Measurements from ENCODE around the gene GPR152. TPM values are rescaled to one million over a fixed set of nuclear protein-coding genes. Genes with fewer than 3 reads are reported as not detected.

The GPR152 gene
- total RNA-seq, 1 donor from 2014 or later = not detected

GRCh38 chr11:67437082-67437808, 15.3 kb downstream of the GPR152 start, which contains the start of gene PTPRCAP:
PTPRCAP (minus strand) TSS chr11:67437682; CDS start chr11:67437619, 63 bp downstream.
- TF ChIP-seq CTCF (conservative IDR thresholded peaks at IDR 0.05) = no peak
- Mint-ChIP-seq H3K4me3 (no peak within 1 kb of the TSS), H3K9me3 (no peaks in the 10 kb centered on the region), H3K4me1 (ENCODE audit: unreplicated experiment) (peaks cover 2% of the 10 kb centered on the region), H3K36me3 (no peaks in the 10 kb centered on the region), H3K27me3 (no peaks in the 10 kb centered on the region), H3K27ac (no peak within 1 kb of the TSS)
- no peak for DNase-seq (ENCODE audit: extremely low spot score, unreplicated experiment)

DNA sequence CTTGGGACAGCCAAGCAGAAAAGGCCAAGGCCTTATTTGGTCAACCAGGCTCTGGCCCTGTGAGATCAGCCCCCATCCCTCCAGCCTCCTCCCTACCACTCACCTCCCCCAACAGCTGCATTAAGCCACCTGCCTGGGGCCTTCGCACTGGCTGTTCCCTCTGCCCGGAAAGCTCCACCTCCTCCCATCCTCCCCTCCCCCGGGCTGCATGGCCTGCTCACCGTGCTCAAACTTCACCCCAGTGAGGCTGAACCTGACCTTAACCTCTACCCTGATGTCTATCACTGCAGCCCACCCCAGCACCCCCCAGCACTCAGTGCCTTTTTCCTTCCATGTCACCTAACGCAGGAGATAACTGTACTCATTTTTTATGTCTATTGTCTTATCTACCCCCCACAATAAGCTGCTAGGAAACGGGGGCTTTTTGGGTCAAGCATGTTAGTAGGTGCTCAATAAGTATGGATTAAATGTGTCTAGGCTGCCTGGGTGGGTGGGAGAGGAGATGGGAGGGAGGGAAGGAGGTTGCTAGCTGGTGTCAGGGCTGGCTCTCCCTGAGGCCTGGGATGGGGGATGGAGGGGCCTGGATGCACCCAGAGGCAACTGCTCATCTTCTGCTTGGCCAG, 16.0 kb downstream of the GPR152 start:
- H3K27ac Mint-ChIP-seq = no peak overlapping the region
- no peak for TF ChIP-seq CTCF (conservative IDR thresholded peaks at IDR 0.05)
- no peaks in the 10 kb centered on the region for H3K9me3 Mint-ChIP-seq
- no peak for DNase-seq (ENCODE audit: extremely low spot score, unreplicated experiment)
- no peaks in the 10 kb centered on the region for H3K27me3 Mint-ChIP-seq
- H3K4me1 Mint-ChIP-seq (ENCODE audit: unreplicated experiment) = no peaks in the 10 kb centered on the region
- no peak overlapping the region for H3K4me3 Mint-ChIP-seq
- H3K36me3 Mint-ChIP-seq = no peaks in the 10 kb centered on the region

DNA sequence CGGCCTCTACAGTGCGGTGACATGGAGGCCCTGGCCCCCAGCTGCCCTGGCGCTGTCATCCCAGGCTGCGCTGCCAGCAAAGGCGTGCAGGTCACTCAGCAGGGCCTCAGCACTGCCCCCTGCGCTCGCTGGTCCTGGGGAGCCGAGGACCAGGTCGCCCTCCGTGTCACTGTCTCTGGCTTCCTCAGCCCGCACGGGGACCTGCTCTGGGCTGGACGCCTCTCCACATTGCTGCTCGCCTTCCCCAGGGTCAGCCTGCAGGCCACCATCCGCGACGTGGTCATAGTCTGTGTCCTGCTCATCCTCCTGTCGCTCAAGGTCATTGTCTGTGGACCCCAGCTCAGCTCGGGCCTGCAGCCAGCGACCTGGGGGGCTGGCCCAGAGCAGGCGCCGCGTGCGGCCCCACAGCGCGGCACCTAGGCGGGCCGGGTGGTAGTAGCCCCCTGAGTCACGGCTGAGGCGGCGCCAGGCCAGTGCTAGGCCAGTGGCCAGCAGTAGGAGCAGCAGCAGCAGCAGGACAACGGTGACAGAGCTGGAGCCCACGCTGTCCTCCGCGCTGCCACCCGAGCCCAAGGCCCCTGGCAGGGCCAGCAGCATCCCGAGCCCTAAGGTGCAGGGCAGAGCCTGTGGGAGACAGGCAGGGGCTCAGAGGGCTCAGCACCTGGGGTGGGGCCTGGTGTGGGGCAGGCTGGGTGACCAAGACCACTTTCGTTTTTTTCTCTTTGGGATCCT, 16.6 kb downstream of the GPR152 start:
- DNase-seq (ENCODE audit: extremely low spot score, unreplicated experiment) = no peak
- Mint-ChIP-seq H3K9me3 (no peaks in the 10 kb centered on the region), H3K36me3 (no peaks in the 10 kb centered on the region), H3K4me1 (ENCODE audit: unreplicated experiment) (no peaks in the 10 kb centered on the region), H3K27ac (no peak overlapping the region), H3K27me3 (no peaks in the 10 kb centered on the region), H3K4me3 (no peak overlapping the region)
- no peak for TF ChIP-seq CTCF (conservative IDR thresholded peaks at IDR 0.05)

DNA sequence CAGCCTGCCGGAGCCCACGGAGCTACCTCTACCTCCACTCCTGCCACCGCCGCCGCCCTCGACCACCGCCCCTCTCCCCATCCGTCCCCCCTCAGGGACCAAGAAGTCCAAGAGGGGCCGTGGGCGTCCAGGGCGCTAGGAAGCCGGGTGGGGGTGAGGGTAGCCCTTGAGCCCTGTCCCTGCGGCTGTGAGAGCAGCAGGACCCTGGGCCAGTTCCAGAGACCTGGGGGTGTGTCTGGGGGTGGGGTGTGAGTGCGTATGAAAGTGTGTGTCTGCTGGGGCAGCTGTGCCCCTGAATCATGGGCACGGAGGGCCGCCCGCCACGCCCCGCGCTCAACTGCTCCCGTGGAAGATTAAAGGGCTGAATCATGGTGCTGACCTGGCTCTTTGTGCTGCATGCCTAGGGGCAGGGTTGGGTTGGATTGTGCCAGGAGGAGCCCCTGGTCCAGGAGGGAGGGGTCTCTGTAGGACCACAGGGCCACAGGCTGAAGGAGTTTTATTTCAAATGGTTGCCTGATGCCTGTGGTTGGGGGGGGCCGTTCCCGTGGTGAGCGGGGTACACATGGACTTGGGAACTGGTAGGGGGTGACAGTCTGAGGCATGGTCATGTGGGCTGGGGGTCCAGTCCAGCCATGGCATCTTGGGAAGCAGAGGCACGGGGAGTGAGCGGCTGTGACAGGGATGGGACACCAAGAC, 17.4 kb downstream of the GPR152 start:
- Mint-ChIP-seq H3K9me3 (no peaks in the 10 kb centered on the region), H3K4me3 (no peak overlapping the region)

More for the DNA sequence above, 17.4 kb downstream of the GPR152 start:
- Mint-ChIP-seq H3K27ac (no peak overlapping the region), H3K27me3 (no peaks in the 10 kb centered on the region), H3K36me3 (no peaks in the 10 kb centered on the region), H3K4me1 (ENCODE audit: unreplicated experiment) (no peaks in the 10 kb centered on the region)
- DNase-seq (ENCODE audit: extremely low spot score, unreplicated experiment) = no peak
- no peak for TF ChIP-seq CTCF (conservative IDR thresholded peaks at IDR 0.05)

All from type B pancreatic cell (in vitro differentiated cells).